GM19328 (cell line): Measurements from ENCODE around the gene THSD7B.
A peak's percentile ranks its signal among the peaks of the same experiment; 100 is the strongest.

Source experiments
- ATAC-seq: cut with Tn5 transposase; IDR thresholded peaks from one replicate; pipeline ENCODE4 v1.9.1; 2021; ENCODE audit warnings: mild to moderate bottlenecking, moderate library complexity; ENCODE audit not compliant: unreplicated experiment

The THSD7B gene

DNA sequence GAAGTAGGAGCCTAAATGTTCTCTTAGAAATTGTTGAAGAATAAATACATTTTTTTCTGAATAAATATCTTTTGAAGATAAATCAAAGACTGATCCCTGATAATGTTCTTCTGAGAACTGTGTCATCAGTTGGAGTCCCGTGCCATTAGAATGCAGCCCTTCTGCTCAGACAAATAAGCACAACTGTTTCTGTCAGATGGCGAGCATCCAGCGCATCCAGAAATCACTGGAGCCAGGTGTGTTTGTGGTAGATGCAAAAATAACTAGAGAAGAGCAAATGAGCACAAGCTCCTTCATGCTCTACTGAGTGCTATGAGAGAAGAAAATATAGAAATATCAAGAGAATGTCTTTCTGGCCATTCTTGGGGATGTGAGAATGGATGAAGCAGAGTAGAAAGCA, 573.7 kb downstream of the THSD7B start:
- ATAC-seq = no peak

GRCh38 chr2:137345994-137346393, 580.6 kb downstream of the THSD7B start:
- no peak for ATAC-seq

GRCh38 chr2:137348301-137348700, 583.0 kb downstream of the THSD7B start:
- no peak for ATAC-seq

- ATAC-seq = no peak
Observed at GRCh38 chr2:137357634-137358033, 592.3 kb downstream of the THSD7B start.

GRCh38 chr2:137367361-137367760, 602.0 kb downstream of the THSD7B start:
- no peak for ATAC-seq

DNA sequence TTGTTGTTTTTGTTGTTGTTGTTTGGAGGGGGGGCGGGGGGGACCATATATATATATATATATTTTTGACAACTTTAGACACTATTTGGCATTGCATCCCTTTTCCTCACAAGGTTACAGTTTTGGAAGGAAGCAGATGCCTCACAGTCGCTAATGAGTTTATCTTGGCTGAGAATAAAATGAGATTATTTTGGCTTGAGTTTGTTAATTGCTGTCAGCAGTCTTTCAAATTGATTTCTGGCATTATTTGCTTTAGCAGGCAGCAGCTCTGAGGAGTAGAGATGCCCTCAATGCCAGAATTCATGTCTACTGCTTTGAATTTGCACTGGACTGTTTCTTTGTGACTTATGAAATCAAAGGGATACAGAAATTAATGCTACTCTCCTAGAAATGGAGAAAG, 603.8 kb downstream of the THSD7B start:
- ATAC-seq = no peak

DNA sequence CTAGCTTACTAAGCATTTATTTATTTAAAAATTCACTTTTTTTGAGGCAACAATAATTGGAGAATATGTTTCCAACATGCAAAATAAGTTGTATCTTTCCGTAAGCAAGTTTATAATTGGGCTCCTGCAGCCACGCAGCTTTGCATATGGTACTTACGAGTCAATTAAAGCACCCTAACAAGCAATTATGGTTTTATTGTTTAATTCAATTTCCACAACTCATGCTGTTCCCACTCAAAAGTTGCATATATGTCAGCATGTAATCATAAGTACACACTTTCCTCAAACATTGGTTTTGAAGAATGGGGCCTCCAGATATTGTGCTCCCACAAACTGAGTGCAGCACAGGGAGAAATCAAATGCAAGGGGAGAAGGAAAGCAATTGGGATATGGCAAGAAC, 613.8 kb downstream of the THSD7B start:
- no peak for ATAC-seq

DNA sequence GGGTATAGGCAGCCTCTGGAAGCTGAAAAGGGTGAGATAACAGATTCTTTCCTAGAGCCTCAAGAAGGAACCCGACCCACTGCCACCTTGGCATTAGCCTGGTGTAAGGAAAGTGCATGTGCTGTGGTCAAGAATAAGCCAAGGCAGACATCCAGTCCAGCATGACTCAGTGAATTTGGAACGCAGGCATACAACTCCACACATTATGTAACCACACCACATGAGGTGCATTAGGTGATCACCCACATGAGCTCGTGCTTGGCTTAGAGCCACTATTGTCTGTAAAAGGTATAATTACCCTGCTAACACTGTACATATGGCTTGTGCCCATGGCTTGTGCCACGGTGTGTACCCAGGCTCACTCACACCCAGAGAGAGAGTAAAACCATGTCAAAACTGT, 615.3 kb downstream of the THSD7B start:
- no peak for ATAC-seq

DNA sequence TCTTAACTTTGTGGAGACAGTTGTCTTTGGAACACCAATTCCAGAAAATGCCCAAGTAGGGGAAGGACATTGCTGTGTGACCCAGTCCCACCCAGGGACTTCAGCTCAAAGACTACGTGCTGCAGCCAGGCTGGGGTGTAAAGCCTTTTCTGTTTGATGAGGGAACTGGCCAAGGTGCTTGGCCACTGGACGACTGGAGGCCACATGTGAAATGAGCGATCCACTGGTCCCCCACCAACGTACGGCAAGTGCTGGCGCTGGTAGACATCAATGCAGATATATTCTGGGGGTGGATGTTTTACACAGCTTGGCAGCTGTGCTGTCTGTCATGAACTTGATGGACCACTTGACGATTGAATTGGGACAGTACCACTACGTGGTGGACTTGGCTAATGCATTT, 616.4 kb downstream of the THSD7B start:
- no peak for ATAC-seq

- ATAC-seq = no peak
Observed at GRCh38 chr2:137383391-137383790, 618.0 kb downstream of the THSD7B start.

- no peak for ATAC-seq
Observed at GRCh38 chr2:137387044-137387443, 621.7 kb downstream of the THSD7B start.

DNA sequence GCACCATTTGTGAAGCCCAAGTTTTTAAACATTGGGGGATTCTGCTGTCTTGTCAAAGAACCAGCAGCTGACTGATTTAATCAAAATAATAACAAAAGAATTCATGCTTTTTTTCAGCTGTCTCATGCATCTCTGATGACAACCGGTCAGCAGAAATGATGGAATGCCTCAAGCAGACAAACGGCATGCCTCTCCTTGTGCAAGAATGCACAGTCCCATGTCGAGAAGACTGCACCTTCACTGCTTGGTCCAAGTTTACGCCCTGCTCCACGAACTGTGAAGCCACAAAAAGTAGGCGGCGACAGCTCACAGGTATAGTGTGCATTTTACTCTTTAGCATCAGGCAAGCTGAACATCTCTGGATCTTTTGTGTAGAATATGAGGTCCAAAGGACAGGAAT, 640.2 kb downstream of the THSD7B start:
- ATAC-seq = no peak

- no peak for ATAC-seq
Observed at GRCh38 chr2:137411585-137411984, 646.2 kb downstream of the THSD7B start.

- no peak for ATAC-seq
Observed at GRCh38 chr2:137420744-137421143, 655.4 kb downstream of the THSD7B start.

DNA sequence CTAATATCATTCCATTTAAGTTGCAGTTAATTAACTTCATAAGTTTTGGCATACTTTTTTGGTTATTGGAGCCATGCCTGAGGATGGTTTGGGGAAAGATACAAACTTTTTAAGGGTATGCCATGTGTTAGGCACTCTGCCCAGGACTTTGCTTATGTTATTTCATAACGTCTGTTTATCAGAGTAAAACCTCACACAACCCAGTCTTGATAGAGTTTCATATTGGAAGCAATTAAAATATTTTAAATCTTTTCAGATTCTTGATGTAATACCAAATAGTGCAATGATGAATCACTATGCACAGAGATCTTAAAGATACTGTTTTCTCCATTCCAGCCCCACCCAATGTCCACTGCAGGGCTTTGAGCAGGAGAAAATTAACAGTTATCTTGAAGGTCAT, 669.8 kb downstream of the THSD7B start:
- no peak for ATAC-seq

DNA sequence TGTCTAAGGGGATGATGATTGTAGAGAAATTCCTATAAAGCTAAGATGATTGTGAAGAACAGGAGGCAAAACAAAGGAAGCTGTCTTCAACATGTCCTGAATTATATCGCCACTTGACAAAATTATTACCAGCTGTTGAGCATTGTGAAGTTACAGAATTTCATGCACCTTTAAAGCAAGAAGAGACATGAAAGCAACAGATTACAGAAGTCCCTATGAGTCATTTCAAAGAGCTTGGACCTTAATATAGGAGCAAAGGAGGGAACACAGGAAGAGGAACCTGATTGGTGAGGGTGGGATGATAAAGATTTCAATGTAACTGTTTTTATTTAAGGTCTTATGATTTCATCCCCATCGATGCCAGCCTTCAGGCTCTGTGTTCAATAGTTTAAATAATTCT, 672.0 kb downstream of the THSD7B start:
- ATAC-seq = no peak

DNA sequence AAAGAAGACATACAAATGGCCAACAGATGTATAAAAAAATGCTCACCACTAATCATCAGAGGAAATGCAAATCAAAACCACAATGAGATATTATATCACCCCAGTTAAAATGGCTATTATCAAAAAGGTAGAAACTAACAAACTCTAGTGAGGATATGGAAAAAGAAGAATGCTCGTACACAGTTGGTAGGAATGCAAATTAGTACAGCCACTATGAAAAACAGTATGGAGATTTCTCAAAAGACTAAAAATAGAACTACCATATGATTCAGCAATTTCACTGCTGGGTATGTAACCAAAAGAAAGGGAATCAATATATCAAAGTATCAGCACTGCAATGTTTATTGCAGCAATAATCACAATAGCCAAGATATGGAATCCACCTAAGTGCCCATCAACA, 679.6 kb downstream of the THSD7B start:
- no peak for ATAC-seq

- ATAC-seq = no peak
Observed at GRCh38 chr2:137449454-137449853, 684.1 kb downstream of the THSD7B start.

GRCh38 chr2:137454886-137455285, 689.5 kb downstream of the THSD7B start:
- ATAC-seq = no peak

DNA sequence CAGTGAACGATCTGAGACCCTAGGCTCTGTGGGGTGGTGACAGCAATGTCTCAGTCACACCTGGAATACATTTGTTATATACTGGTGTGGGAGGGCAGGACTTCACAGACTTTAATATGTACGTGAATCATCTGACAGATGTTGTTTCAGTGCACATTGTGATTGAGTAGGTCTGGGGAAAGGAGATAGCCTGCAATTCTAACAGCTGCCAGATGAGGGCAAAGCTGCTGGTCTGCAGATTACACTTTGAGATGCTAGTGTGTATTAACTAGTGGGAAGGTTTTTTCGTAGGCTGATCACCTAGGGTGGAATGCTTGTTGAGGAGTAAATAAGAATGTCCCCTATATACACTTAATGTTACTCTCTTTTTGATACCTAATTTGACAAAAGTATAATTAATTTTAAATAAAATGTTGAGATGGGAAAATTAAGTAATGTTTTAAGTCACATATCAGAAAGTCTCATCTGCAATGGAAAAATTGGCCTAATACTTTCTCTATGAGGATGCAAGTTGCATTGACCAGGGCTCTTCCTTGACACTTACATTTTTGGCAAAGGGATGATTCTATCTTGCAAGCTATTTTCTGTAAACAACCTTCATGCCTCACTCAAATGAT, 702.0 kb downstream of the THSD7B start:
- peak; percentile 67 for ATAC-seq

DNA sequence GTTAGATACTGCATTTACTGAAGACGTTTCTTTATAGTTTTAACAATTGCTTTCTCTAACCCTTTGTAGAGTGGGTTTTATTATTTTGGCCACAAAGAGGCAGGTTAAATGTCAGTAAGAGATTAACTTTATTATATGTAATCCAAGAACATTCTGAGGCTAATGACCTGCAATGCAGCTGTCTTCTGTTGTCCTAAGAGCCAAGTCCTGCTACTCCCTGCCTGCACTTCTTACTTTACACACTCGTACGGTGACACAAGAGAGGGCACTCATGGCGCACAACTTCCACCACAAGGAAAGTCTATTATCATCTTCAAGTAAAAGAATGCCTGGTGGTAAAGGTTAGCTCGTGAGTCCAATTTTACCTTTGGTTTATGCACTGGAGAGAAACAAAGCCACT, 727.9 kb downstream of the THSD7B start:
- ATAC-seq = no peak

DNA sequence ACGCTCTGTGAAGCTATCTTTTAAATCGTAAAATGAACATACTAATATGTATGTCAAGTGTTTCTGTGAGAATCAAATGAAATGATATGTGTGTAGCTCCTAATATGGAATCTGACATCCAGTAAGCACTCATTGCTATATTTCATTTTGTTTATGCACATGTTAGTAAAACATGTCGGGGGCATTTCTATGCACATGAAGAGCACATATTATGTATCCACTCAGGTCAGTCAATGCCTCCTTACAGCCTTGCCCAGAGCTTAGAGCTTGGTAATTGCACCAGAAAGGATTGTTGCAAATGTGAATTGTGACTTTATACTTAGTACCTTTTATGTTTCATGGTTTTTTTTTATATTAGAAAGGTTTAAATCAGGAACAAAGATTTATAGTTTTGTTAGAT, 735.3 kb downstream of the THSD7B start:
- no peak for ATAC-seq

DNA sequence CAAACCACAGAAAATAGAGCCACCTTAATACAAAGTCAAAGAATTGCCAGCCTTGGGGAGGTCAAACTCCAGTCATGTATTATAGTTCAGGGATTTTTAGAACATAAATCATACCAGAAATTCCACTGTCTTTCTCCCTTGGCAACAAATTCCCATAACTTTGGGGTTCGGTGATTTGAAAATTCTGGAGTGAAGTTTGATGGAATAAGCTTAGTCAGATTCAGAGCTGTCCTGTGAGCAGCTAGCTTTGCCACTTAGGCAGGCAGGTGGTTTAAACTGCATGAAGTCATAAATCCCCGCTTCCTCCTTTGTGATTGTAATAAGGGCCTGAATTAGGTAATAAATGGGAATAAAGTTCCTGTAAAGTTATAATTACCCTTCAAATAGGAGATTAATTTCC, 741.9 kb downstream of the THSD7B start:
- ATAC-seq = no peak
